ENCODE results near the gene ZNF839. TPM values are rescaled to one million over a fixed set of nuclear protein-coding genes. Genes with fewer than 3 reads are reported as not detected.

ZNF839 gene
- total RNA-seq, 6 experiments from 2014 or later = 3.6 to 8.7 (median 5.9) TPM

DNA sequence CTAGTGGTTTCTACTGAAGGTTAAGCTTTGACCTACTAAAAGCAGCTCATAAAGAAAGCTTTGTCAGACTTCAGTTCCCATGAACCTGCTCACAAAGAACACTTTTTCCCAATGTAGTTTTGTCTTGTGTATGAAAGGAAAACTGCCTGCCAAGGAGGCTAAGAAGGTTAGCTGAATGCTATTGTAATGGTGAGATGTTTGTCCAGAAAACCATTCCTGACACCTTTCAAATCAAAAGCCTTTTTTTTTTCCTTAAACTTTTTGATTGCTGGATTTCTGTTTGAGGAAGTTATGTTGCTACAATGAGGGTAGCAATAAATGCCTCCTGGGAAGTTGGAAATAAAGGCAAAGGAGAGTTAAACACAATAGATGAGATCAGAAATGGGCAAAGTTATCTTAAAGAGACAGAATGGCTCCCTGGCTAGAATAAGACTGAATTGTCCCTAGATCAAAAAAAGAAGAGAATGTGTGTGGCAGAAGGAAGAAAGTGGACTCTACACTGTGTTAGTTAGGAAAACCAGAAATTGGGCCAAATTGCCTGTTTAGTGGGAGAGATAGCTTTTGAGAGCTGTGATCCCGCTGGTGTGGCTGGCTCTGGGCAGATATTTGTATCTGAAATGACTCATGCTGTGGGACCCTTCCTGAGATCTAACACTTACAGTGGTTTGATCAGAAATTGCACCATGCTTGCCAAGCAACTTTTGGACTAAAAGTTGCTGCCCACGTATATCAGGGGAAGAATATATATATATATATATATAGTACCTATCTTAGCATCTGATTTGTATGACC, 70.7 kb downstream of the ZNF839 start:
- DNase-seq (no peak), ATAC-seq (no peak)
- intact Hi-C loops (cut with DNase I) = no loop called here
- Histone ChIP-seq H3K9me3 (no peaks in the 10 kb centered on the region), H3K4me1 (no peaks in the 10 kb centered on the region), H3K36me3 (no peaks in the 10 kb centered on the region), H3K4me3 (no peak overlapping the region), H3K27me3 (no peaks in the 10 kb centered on the region), H3K27ac (no peak overlapping the region)
- WGBS (ENCODE audit: insufficient coverage, low coverage, low lambda C conversion rate, missing lambda C conversion rate) = 65% methylated on average over 2 of the region's 2 CpGs
- TF ChIP-seq, protein P1, sequence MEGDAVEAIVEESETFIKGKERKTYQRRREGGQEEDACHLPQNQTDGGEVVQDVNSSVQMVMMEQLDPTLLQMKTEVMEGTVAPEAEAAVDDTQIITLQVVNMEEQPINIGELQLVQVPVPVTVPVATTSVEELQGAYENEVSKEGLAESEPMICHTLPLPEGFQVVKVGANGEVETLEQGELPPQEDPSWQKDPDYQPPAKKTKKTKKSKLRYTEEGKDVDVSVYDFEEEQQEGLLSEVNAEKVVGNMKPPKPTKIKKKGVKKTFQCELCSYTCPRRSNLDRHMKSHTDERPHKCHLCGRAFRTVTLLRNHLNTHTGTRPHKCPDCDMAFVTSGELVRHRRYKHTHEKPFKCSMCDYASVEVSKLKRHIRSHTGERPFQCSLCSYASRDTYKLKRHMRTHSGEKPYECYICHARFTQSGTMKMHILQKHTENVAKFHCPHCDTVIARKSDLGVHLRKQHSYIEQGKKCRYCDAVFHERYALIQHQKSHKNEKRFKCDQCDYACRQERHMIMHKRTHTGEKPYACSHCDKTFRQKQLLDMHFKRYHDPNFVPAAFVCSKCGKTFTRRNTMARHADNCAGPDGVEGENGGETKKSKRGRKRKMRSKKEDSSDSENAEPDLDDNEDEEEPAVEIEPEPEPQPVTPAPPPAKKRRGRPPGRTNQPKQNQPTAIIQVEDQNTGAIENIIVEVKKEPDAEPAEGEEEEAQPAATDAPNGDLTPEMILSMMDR (IDR thresholded peaks at IDR 0.05) = no peak
- TF ChIP-seq POLR2A (IDR thresholded peaks at IDR 0.05) = no peak

Other genes starting within 250 kb of the ZNF839 start
- 100 to 1,000 TPM; 118 to 672 (median 325) TPM for gene HSP90AA1, start 232.7 kb upstream of the ZNF839 start, total RNA-seq
- gene WDR20, start 179.8 kb upstream of the ZNF839 start, total RNA-seq = 10 to 100 TPM in 5 of 6 experiments, 1 to 10 TPM in 1; 6.3 to 14.7 (median 12.4) TPM
- 1 to 10 TPM; 2.7 to 4.7 (median 3.8) TPM for gene MOK, start 14.6 kb upstream of the ZNF839 start, total RNA-seq
- 10 to 100 TPM; 15.2 to 32.3 (median 21.0) TPM for gene CINP, start 43.1 kb downstream of the ZNF839 start, total RNA-seq
- 10 to 100 TPM in 2 of 6 experiments, 1 to 10 TPM in 4; 5.5 to 10.5 (median 9.4) TPM for gene TECPR2, start 43.2 kb downstream of the ZNF839 start, total RNA-seq
- 10 to 100 TPM in 2 of 6 experiments, 1 to 10 TPM in 4; 7.5 to 33.8 (median 8.9) TPM for gene ANKRD9, start 190.0 kb downstream of the ZNF839 start, total RNA-seq